Measurements from ENCODE around the gene PRKG1.
"Not testable (repeated sequence)": the region's sequence is repeated elsewhere in the genome, so short reads cannot be mapped to it uniquely, and the experiment has no call there.

Gene PRKG1

DNA sequence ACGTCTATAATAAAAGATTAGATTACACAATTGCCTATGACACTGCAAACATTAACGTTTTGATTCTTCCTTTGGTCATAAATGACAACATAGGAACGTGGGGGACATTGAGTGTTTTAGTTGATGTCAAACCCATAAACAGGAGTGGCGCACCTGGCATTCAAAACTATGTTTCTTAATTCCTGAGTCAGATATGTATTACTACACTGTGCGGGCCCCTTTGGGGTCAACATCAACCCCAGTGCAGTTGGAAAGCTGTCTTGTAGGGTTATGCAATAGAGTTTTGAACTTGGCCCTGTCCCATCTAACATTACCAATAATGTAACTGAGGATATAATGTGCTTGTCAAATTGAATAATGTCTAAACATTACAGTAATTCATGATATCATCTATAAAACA is 468.6 kb downstream of the PRKG1 start:
- no peak for DNase-seq

DNA sequence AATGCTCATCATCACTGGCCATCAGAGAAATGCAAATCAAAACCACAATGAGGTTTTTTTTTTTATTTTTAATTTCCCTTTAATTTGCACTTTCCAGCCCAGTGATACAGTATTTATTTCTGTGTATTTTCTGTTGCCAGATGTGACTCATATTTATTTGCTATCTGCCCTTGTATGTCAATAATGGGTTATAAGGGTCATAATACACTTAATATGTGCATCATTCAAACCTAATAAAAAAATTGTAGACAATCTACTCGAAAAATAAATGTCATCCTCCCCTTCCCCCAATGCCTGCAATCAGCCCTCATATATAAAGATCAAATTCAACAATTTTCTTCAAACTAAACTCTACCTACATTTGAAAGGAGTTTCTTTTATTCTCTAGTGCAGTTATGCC is 470.6 kb downstream of the PRKG1 start:
- DNase-seq = no peak

DNA sequence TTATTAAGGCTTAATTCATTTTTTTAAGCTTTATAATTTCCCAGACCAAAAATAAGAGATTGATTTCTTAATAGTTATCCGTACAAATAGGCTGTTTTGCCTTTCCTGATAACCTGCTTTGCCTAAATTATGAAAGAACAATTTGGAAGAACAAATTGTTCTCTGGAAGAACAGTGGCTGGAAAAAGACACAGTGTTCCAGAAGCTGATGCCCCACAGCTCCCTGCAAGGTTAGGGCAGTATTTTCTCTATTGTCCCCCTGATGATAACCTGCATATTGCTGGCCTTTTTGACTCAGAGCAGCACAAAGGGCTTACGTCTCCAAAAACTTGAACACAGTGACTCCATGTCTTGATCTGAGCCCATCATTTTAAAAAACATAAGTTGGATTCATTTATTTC is 473.7 kb downstream of the PRKG1 start:
- DNase-seq = no peak

DNA sequence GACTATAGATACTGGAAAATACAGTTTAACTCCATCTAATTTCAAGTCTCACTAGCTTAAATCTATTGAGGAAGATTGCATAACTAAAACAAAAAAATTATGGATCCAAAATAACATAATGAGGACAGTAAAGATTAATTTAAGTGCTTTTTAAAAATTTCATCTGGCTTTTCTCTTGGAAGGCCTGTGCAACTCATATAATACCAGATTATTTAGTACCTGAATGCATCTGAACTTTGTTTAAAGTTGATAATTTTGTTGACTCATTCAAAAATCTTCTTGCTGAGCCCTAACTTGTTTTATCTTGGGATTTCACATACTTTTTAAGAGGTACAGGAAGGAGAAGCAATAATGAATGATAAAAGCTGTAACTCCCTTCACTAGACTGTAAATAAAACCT is 478.6 kb downstream of the PRKG1 start:
- no peak for DNase-seq

DNA sequence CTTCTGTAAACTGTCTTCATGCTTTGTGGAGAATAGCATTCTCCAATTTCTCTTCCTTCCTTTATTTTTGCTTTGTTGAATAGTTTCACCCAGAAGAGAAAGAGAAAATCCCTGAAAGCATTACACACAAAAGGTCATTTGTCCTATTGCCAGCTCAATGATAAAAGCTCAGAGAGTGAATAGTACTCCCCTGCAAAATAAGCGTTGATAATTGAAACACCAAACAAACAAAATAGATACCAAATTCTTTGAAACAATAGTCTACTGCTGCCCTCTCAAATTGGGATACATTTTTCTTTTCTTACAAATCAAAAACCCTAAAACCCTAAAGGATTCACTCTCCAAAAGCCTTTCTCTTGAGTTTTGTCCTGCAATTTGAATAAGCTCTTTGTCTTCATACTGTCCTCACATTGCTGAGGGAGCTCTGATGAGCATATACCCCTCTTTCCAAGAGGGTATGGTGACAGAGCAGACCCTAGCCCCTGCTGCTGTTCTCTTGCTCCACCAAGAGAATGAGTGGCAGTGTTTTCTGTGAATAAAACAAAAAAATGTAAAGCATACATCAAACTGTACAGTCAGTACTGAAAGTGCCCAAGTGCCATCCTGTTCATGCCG is 490.7 kb downstream of the PRKG1 start:
- DNase-seq = no peak

- no peak for DNase-seq
These were observed 493.0 kb downstream of the PRKG1 start for GRCh38 chr10:51567271-51567670.

GRCh38 chr10:51569467-51569866 is 495.2 kb downstream of the PRKG1 start:
- no peak for DNase-seq

DNA sequence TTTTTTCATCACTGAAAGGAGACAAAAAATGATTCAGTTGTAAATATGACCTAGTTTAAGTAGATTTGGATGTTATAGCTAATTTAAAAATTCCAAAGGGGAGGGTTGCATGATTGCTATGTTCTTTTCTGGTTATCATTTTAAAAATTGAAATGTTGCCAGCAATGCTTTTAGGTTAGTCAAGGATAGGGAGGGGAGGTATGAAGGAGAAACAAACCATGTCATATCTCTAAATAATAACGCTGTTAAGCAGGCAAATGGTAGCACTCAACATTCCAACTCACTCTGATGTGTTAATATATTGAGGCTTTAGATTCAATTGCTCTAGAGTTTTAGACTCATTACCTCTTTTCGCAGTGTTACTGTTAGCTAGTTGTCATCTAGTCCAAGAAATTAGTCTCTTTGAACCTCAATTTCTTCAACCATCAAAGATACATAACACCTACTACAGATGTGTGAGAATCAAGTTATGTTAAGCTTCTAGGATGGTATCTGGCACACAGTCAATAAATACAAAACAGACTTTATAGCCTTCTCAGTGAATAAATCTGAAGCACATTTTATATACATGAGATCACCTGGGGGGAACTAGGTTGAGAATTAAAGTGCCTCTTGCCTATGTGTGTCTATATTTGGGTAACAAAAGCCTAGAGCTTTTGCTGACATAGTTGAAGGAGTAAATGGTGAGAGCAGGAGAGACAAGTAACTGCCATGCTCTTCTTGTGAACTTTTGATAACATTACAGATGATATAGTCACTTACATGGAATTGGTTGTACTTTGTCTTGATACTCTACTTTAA is 500.2 kb downstream of the PRKG1 start:
- DNase-seq = no peak

- DNase-seq = not testable (repeated sequence)
These were observed 506.9 kb downstream of the PRKG1 start for GRCh38 chr10:51581196-51581595.

GRCh38 chr10:51583976-51584375 is 509.7 kb downstream of the PRKG1 start:
- DNase-seq = no peak

DNA sequence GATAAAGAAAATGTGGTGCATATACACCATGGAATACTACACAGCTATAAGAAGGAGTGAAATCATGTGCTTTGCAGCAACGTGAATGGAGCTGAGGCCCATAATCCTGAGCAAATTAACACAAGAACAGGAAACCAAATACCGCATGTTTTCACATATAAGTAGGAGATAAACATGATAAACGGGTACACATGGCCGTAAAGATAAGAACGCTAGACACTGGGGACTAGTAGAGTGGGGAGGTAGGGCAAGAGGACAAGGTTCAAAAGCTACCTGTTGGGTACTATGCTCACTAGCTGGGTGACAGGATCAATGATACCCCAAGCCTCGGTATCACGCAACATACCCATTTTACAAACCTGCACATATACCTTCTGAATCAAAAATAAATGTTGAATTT is 511.5 kb downstream of the PRKG1 start:
- DNase-seq = no peak

DNA sequence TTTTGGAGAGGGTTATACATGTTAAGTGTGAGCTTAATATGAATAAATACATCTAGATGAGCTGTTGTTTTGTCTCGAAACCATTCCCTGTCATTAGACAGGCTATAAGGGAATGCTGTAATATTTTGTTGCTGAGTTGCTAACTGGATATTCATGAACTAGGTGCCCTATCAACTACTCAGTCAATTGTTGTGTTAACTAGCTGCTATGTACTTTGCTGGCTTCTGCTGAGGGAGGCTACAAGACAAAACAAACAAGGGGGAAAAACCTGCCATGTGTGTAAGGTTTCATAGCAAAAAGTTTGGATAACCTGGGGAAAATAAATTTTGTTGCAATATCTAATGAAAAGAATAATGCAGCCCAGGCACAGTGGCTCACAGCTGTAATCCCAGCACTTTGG is 514.7 kb downstream of the PRKG1 start:
- no peak for DNase-seq

DNA sequence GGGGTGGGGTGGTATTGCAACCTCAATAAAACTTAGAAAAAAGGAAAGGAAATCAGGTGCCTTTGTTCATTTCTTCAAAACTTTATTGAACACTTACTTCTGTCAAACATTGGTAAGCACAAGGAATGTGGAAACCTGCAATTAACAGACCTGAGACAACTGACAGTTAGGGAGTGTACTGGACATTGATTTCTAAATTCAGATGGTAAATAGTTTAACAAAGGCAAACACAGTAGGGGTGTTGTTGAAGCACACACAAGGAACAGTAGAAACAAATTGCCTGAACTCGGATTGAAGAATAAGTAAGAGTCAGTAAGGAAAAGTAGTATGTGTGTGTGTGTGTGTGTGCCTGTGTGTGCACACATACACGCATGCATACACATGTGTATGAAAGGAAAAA is 516.5 kb downstream of the PRKG1 start:
- no peak for DNase-seq

GRCh38 chr10:51596695-51597094 is 522.4 kb downstream of the PRKG1 start:
- DNase-seq = no peak

DNA sequence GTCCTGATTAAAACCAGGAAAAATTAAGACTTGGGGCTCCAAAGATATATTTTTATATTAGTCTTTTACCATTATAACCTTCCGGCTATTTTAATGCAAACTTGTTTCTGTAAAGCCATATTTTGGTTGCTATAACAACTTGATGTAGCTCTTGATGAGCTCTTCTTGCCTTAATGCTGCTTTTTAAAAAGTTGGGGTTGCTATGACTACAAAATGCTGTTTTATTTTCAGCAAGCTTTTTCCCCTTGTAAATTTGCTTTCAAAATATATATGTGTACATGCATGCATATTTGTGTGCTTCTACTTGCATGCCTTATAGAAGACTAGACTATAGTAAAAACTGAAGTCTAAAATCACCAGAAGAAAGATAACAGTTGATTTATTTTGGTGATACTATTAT is 525.4 kb downstream of the PRKG1 start:
- DNase-seq = no peak

- no peak for DNase-seq
These were observed 528.0 kb downstream of the PRKG1 start for GRCh38 chr10:51602326-51602725.

DNA sequence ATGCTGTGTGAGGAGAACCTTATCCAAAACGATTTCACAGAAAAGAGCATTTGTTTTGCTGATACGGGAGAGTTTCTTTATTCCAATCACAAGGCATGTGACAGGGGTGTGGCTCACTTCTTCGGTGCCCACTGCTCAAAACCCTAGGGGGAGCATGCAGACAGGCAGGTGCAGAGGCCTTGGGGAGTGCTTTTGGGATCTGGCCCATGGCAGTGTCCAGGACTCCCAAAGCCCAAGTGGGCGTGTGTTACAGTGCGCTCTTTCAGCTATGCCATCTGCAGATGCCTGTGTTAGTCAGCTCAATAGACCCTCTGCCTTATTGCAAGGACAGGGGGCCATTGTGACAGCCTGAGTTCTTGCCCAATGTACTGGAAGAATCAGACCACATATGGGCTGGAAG is 530.3 kb downstream of the PRKG1 start:
- no peak for DNase-seq

- no peak for DNase-seq
These were observed 532.7 kb downstream of the PRKG1 start for GRCh38 chr10:51606825-51607462.

DNA sequence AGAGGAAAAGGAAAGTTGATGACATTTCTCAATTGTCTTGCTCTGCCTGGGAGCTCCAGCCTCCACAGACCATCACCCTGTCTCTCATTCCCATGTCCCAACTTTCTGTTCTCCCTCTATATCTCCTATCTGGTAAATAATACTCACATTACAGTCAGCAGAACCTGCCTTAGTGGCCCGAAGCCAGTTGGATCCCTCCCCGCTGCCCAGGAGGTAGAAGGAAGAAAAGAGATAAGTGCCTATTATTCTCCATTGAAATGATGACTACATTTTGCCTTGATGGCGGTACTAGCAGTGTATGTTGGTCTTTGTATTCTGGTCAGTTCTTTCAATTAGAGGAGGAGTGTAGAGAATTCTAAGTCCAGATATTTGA is 533.2 kb downstream of the PRKG1 start:
- DNase-seq = no peak

DNA sequence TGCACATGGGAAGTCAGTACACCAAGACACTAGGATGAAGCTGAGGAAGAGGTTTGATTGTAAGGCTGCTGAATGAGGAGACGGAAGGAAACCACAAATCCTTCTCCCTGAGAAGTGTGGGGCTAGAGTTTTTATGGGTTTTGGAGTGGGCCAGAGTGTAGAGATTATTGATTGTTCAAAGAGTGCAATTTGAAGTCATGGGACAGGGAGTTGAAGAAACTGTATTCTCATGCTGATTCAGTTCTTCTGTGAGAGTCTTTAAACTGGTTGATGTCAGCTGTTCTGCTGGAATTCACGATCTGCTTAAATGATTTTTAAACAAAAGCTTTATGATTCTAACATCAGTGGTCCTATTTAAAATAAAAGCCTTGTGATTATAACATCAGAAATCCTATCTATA is 533.9 kb downstream of the PRKG1 start:
- no peak for DNase-seq

DNA sequence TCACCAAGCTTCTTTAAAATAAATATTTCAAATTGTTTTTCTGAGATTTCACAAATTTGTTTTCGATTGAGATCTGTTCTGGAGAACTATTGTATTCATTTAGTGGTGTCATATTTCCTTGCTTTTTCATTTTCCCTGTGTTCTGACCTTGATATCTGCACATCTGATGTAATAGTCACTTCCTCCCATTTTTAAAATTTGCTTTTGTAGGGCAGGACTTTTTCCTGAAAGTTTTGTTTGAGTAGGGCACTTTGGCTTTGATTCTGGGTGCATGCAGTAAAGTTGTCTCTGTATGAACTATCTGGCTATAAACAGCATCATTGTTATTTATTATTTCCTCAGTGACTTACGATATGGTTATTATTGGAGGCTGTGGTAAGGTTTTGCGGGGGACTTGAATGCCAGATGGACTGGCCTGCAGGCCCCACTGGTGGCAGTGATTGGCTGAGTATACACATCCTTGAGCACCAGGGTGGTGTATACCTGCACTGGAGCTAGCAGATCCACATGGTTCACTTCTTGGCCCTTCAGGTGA is 541.5 kb downstream of the PRKG1 start:
- DNase-seq = no peak

DNA sequence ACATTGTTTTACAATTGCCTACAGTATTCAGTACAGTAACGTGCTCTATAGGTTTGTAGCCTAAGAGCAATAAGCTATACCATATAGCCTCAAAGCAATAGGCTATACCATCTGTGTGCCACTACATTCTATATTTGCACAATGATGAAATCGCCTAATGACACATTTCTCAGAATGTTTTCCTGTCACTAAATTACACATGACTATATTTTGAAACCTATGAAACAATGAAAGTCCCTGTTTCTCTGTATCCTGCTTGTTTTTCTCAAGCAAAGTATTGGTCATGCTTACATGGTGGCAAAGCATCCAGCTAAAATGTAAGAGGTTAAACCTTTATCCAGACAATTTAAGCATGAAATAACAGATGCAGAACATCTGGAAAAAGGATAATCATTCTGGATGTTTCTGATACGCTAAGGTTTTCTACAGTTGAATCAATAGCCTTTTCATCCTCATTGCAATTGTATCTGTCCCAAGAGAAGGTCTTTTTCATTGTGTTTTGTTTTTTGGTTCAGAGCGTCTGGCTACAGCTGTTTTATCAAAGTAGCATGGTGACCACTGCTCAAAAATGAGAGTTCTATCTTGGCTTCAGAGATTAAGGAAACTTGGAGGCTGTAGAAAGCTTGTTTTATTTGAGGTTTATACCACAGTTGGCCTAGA is 543.4 kb downstream of the PRKG1 start:
- DNase-seq = no peak

- no peak for DNase-seq
These were observed 545.1 kb downstream of the PRKG1 start for GRCh38 chr10:51619365-51619764.

DNA sequence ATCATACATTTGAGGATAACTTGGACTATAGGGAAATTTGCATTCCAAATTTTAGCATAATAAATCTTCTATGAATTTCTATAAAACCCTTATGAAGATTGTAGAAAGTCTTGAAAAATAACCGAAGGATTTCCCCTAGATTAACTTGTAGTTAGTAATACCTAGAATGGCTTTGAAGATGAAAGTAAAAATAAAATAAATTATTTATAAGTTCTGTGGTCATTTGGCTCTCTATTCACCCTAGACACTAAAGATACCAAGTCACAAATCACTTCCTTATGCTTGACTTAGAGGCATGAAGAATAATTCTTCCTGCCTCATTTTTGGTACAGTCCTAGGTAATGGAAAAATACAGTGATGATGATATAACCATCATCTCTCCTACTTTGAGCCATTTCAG is 545.8 kb downstream of the PRKG1 start:
- DNase-seq = no peak
